Activated T-helper 1 cell treated with Interleukin-2 at 50 U/mL for 16 hours (primary cell): ENCODE results near the gene NHLRC4.

Experiments
- DNase-seq: peaks from one replicate; pipeline ENCODE4 v3.0.0-alpha.2; 2020; ENCODE audit warnings: low read depth

NHLRC4 gene, protein sequence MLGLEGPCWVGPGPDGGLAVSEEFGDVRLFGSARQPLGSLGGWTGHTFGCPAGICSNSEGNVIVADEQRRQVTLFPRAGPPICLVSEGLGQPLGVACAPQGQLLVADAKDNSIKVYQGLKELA

DNA sequence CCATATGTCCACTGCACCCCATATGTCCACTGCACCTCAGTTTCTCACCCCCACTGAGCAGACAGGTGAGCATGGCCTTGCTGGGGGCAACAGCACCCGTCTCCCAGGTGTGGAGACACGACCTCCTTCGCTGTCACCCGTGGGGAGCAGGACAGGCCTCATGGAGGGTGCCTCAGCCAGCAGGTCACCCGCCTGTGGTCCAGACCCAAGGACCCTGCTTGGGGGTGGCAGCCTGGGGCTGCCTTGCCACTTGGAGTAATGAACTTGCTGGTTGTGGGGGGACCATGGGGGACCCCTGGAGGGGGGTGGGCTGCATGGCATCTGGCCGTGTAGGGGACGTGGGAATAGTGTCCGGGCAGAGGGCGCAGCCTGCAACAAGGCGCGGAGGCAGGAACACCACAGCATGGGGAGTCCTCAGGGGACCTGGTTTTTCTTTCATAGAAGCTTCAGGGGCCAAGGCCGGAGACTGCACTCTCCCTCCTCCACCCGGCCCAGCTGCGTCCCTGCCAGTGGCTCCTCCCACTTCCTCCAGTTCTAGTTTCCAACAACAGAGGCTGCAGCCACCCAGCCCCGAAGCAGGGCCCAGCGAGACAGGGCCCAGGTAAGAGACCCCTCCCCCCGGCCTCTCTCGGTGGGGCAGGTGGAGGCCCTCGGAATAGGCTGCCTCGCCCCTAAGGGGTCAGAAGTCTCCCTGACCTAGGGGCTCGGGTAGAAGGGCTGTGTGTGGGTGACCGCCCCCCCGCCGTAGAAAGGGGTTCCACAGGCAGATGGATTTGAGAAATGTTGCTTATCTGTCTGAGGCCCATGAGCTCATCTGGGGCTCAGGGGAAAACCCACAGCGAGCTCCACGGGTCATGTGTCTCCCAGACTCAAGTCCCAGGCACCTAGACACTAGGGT is at the start of gene NHLRC4:
NHLRC4 (plus strand) TSS at position 531 of the 898 bp plus-strand sequence. CDS start 1,043 bp downstream, outside the sequence.
- DNase-seq = peak; percentile 26

DNA sequence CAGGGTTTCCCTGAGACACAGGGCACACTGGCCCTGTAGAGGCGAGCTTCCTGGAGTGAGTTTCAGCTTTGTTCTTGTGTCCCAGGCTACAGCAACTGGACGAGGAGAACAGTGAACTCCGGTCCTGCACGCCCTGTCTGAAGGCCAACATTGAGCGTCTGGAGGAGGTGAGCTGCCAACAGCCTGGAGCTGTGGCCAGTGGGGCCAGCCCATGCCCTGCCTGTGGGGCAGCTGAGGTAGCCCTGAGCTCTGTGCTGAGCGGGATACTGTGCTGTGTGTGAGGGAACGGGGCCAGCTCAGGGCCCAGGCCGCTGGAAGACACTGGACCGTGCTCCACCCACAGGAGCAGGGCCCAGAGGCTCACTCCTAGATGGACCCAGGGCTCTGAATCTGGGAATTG is 47.9 kb upstream of the NHLRC4 start:
- no peak for DNase-seq

DNA sequence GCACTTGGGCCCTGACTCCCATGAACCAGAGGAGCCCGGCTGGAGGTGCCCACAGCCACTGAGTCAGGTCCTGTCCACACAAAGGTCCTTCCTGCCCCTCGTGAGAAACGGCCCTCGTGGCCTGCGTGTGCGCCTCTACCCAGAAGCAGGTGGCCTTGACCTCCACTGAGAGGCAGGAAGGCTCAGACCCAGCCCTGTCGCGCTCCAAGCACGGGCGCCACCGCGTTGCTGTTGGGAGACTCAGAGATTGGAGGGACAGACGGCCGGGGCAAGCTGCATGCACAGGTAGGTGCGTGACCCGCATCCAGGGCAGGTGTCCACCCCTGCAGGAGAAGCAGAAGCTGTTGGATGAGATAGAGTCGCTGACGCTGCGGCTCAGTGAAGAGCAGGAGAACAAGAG is 47.4 kb upstream of the NHLRC4 start:
- no peak for DNase-seq

- no peak for DNase-seq
These were observed 46.7 kb upstream of the NHLRC4 start for GRCh38 chr16:519841-520687.

DNA sequence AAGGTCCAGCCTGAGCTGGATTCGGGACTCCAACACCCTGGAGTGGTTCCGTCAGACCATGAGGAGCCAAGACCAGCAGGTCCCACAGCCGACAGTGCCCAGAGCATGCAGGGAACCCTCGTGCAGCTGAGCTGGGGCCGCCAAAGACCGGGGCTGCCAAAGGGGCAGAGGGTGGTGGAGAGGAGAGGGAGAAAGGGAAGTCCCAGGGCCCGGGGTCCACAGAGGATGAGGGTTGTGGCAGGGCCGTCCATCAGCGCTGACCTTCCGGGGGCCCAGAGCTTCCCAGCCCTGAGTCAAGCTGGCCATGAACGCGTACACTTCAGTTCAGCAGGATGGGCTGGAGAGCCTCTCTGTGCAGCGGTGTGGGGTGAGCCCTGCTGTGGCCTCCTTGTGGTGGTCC is 46.0 kb upstream of the NHLRC4 start:
- no peak for DNase-seq

DNA sequence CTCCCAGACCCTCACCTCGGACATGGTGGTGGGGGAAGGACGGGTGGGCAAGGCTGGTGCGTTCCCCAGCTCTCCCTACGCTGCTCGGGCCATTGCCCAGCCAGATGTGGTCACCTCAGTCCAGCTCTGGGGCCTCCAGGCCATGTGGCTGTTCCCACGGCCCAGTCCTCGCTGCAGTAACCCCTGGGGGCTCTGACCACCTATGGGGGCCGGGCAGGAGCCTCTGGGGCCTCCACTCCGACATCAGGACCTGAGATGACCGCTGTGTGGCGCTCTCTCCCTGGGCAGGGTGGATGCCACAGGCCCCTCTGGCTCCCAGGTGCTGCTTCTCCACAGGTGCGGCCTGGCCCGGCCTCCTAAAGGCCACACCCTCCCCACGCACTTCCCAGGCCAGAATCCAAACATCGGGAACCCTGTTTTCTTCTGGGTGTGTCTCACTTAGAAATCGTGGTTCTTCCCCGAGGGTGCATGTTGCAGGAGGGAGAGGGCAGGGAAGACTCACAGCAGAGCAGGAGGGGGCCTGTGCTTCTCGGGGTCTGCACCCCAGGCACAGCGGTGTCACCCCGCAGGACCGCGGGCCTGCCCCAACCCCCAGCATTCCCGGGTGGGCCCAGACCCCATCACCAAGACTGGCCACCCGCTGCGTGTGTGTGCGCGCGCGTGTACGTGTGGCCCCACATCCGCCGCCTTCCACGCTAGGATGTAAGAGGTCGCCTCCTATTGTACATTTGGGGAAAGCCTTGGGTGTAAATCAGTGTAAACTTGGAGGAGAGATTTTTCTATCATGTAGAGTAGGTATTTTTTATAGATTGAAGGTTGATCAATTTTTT is 45.2 kb upstream of the NHLRC4 start:
- no peak for DNase-seq

GRCh38 chr16:522320-523096 is 44.3 kb upstream of the NHLRC4 start:
- no peak for DNase-seq

- DNase-seq = no peak
These were observed 43.6 kb upstream of the NHLRC4 start for GRCh38 chr16:523097-523741.

GRCh38 chr16:524274-525040 is 42.3 kb upstream of the NHLRC4 start:
- DNase-seq = no peak

GRCh38 chr16:525123-525519 is 41.7 kb upstream of the NHLRC4 start:
- no peak for DNase-seq

DNA sequence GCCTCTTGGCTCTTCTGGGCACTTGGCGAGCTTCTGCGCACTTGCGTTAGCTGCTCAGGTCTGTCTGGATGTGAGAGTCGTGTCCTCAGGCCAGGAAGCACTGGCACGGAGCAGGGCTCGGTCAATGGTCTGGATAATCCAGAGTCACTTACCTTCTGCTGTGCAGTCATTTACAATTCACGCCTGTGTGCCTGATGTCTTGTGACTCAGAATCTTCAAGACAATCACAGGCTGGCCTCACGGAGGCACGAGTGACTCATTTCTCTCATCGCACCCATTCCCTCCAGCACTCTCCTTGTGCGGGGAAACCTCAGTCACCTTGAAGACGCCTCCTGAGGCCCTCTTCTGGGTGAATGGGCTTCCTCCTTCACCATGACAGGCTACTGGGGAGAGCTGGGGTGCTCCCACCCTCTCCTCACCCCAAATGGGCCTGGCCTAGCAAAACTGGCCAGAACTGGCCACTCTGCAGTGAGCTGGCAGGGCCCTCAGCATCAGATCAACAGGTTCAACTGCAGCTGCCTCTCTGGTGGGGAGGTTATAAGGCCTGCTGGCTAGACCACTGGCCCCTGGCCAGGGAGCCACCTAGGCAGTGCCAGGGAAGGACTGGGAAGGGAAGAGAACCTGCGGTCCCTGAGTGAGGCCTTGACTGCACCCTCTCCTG is 41.2 kb upstream of the NHLRC4 start:
- DNase-seq = peak; percentile 31

- no peak for DNase-seq
These were observed 40.4 kb upstream of the NHLRC4 start for GRCh38 chr16:526181-527014.

DNA sequence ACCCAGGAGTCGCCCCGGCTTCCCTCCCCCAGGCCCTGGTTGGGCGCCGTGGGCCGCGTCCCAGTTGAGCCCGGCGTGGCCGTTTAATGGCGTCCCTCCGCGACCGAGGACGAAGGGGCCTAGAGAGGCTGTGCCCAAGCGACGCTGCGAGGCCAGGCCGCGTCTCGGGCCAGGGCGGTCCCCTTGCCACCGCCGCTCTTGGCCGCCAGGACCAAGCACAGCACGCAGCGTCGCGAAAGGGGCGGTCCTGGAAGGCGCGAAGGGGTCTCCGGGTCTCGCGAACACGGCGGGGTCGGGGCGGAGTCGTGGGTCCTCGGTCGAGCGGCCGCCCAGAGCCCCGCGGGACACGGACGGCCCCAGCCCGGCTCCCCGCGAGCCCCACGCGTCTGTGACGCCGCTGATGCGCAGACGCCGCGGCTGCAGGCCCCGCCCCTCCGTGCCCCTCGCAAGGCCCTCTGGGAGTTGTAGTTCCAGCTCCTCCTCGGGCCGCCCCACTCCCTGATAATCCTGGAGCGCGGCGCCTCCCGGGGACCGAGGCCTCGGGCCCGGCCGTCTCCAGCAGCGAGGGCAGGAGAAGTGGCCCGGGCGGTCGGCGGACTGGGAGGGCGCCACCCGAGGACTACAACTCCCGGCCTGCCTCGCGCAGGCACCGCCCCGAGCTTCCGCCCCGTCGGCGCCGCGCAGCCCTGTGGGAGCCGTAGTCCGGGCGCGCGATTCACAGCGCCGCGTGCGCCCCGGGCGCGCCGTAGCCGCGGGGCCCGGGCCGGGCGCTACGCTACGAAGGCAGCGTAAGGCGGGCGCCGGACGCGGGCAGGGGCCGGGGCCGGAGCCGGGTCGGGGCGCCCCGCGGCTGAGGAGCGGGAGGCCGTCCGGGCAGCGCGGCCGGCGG is 39.5 kb upstream of the NHLRC4 start, which contains the start of gene CAPN15:
CAPN15 (plus strand) TSS at position 698 of the 889 bp plus-strand sequence. CDS start 19,127 bp downstream, outside the sequence.
- DNase-seq = peak; percentile 79

DNA sequence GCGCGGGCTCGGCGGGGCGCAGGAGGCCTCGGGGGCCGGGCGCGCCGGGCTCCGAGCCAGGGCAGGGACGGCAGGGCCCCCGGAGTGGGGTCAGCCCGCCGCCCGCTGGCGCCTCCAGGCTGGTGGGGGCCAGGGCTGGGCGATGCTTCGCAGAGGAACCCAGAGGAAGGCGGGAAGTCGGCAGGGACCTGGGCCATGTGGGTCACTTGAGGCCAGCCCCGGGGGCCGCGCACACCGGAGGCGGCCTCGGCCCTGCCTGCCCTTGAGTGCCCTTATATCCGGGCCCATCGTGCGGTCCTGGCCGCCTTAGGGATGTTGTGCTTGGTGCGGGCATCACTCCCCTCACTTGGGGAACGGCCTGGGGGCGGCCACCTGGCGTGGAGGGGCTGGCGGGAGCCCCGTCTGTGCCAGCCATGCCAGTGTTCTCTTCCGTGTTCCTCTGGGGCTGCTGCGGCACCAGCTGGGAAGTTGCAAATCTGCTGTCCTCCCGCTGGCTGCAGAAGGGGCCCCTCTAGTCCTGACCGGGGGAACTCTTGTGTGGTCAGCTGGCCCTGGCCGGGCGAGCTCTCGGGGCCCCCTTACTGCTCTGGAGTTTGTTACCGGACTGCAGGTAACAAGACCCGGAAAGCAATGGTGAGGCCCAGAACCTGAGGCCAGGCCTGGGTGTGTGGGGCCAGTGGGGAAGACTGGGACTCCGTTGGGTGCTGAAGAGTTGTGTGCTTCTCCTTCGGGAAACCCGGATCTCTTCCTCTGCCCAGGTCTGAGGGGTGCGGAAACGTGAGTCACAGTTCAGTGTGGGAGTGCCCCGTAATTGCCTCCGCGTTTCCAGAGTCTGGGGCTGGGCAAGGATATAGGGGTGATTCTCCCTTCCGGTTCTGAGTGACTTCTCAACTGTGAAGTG is 38.4 kb upstream of the NHLRC4 start:
- no peak for DNase-seq

DNA sequence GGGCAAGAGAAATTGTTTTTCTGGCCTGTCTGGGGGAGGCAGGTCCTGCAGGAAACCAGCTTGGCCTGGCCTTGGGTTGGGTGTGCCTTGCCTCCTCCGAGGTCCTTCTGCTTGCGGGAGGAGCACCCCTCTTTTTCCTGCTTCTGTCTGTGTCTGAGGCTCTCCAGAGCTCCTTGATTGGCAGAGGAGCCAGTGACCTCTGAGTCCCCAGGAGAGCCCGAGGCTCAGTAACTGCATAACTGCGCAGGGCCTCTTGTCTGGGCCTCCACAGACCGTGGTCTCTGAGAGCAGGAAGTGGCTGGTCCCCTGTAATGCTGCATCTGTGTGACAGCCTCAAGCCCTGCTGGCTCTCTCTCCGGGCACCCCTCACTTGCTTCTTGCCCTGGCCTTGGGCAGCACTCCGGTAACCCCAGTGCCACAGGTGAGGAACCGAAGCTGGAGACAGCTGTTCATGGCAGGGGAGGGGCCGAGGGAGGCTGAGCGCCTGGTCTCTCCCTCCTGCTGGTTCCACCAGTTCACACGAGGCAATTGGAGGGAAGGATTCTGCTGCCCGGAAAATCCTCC is 37.7 kb upstream of the NHLRC4 start:
- no peak for DNase-seq
